COLO829 (cell line): ENCODE results near the gene XXYLT1.

Experiments
- DNase-seq: peaks from one replicate; pipeline ENCODE4 v3.0.0; 2012; ENCODE audit warnings: low spot score

The XXYLT1 gene

GRCh38 chr3:195131176-195131575 lies 139.8 kb downstream of the XXYLT1 start:
- no peak for DNase-seq

- no peak for DNase-seq
Measured at GRCh38 chr3:195129644-195130492, 141.1 kb downstream of the XXYLT1 start.

GRCh38 chr3:195129072-195129643 lies 141.8 kb downstream of the XXYLT1 start:
- no peak for DNase-seq

- DNase-seq, result no peak
Measured at GRCh38 chr3:195128255-195129071, 142.5 kb downstream of the XXYLT1 start.

GRCh38 chr3:195126056-195126605 lies 144.8 kb downstream of the XXYLT1 start:
- no peak for DNase-seq

GRCh38 chr3:195125646-195126045 lies 145.3 kb downstream of the XXYLT1 start:
- DNase-seq, result no peak

GRCh38 chr3:195124378-195124992 lies 146.5 kb downstream of the XXYLT1 start:
- no peak for DNase-seq

- no peak for DNase-seq
Measured at GRCh38 chr3:195123281-195123691, 147.7 kb downstream of the XXYLT1 start.

GRCh38 chr3:195122261-195122660 lies 148.7 kb downstream of the XXYLT1 start:
- no peak for DNase-seq

GRCh38 chr3:195120267-195120601 lies 150.7 kb downstream of the XXYLT1 start:
- DNase-seq, result no peak

GRCh38 chr3:195119461-195120266 lies 151.3 kb downstream of the XXYLT1 start:
- no peak for DNase-seq

GRCh38 chr3:195118671-195119070 lies 152.3 kb downstream of the XXYLT1 start:
- no peak for DNase-seq

GRCh38 chr3:195117978-195118581 lies 152.9 kb downstream of the XXYLT1 start:
- no peak for DNase-seq

- DNase-seq, result no peak
Measured at GRCh38 chr3:195116407-195117185, 154.4 kb downstream of the XXYLT1 start.

GRCh38 chr3:195115600-195116406 lies 155.2 kb downstream of the XXYLT1 start:
- DNase-seq, result no peak

GRCh38 chr3:195114786-195115599 lies 156.0 kb downstream of the XXYLT1 start:
- no peak for DNase-seq

GRCh38 chr3:195113536-195114425 lies 157.2 kb downstream of the XXYLT1 start:
- no peak for DNase-seq
